Measurements from ENCODE around the gene PPFIBP2.

The PPFIBP2 gene

GRCh38 chr11:7501894-7502293, 11.9 kb upstream of the PPFIBP2 start:
- DNase-seq (ENCODE audit: low spot score): no peak
- ChIA-PET POLR2A (ENCODE audit: low non-redundant PET) (no interaction called here), CTCF (no interaction called here)
- no peak for TF ChIP-seq CTCF (conservative IDR thresholded peaks at IDR 0.05; ENCODE audit: low read depth)
- no peak overlapping the region for H3K27ac ChIP-seq

GRCh38 chr11:7506243-7506642, 7.6 kb upstream of the PPFIBP2 start:
- H3K27ac ChIP-seq: no peak overlapping the region
- no peak for TF ChIP-seq CTCF (conservative IDR thresholded peaks at IDR 0.05; ENCODE audit: low read depth)
- CTCF ChIA-PET: no interaction called here
- DNase-seq (ENCODE audit: low spot score): no peak
- POLR2A ChIA-PET (ENCODE audit: low non-redundant PET): no interaction called here

GRCh38 chr11:7508087-7508486, 5.7 kb upstream of the PPFIBP2 start:
- POLR2A ChIA-PET (ENCODE audit: low non-redundant PET): no interaction called here
- DNase-seq (ENCODE audit: low spot score): no peak
- CTCF ChIA-PET: no interaction called here
- H3K27ac ChIP-seq: no peak overlapping the region
- TF ChIP-seq CTCF (conservative IDR thresholded peaks at IDR 0.05; ENCODE audit: low read depth): no peak

- no peak for TF ChIP-seq CTCF (conservative IDR thresholded peaks at IDR 0.05; ENCODE audit: low read depth)
- no peak for DNase-seq (ENCODE audit: low spot score)
- no peak overlapping the region for H3K27ac ChIP-seq
- POLR2A ChIA-PET (ENCODE audit: low non-redundant PET): no interaction called here
- CTCF ChIA-PET: interaction anchor here (0.6 kb wide), 1 partner anchor 282 kb away, joined by 4 read pairs; no protein-coding TSS in a partner anchor
Measured at GRCh38 chr11:7509966-7510365, 3.8 kb upstream of the PPFIBP2 start.

- DNase-seq (ENCODE audit: low spot score): no peak
- no peak overlapping the region for H3K27ac ChIP-seq
- no peak for TF ChIP-seq CTCF (conservative IDR thresholded peaks at IDR 0.05; ENCODE audit: low read depth)
- CTCF ChIA-PET: interaction anchor here (1.1 kb wide), 1 partner anchor 60 kb away, joined by 3 read pairs; no protein-coding TSS in a partner anchor
- POLR2A ChIA-PET (ENCODE audit: low non-redundant PET): no interaction called here
Measured at GRCh38 chr11:7511401-7511800, 2.4 kb upstream of the PPFIBP2 start.

- no peak for TF ChIP-seq CTCF (conservative IDR thresholded peaks at IDR 0.05; ENCODE audit: low read depth)
- peak overlapping the region; percentile 71 for H3K27ac ChIP-seq
- CTCF ChIA-PET: interaction anchor here (0.5 to 2.1 kb wide), 9 partner anchors 11 to 1694 kb away, joined by 3 to 10 read pairs (median 3); no protein-coding TSS in a partner anchor
- DNase-seq (ENCODE audit: low spot score): no peak
- POLR2A ChIA-PET (ENCODE audit: low non-redundant PET): interaction anchor here (1.1 kb wide), 1 partner anchor 62 kb away, joined by 3 read pairs; no protein-coding TSS in a partner anchor
Measured at GRCh38 chr11:7512525-7513233, 1.1 kb upstream of the PPFIBP2 start.

All from RWPE1 (cell line).